Stimulated activated CD8-positive, alpha-beta memory T cell treated with anti-CD3 and anti-CD28 coated beads, Interleukin-7, amount 100 ng/mL, for 24 hours (primary cell): ENCODE data around the gene TULP4.

Experiments used
- DNase-seq: peaks from one replicate; pipeline ENCODE4 v3.0.0-alpha.2; 2020; ENCODE audit warnings: low read depth

Gene TULP4

DNA sequence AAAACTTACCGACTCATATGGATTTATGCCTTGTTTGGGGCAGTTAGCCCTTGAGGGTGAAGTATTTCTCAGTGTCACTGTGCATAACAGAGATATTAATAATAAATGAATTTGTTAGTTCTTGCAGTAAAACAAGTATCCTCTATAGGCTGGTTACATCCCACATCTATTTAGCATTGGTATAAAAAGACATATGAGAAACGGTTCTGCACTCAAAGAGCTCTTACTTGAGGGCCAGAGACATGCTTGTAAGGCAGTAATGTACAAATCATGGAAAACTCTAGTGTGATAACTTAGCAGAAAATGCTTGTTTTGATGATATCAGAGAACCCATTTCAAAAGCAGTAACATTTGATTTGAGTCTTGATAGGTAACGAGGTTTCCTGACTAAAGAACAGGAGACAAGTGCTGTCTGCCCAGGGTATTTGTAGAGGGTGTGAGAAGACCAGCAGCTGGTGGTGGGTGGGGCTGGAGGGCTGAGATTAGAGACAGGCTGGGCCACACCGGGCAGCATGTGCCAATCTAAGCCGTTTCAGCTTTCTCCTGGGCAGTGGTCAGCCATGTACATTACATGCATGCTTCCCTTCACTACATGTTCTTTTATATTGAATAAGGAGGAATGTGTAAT is 46.3 kb downstream of the TULP4 start:
- DNase-seq, result no peak

DNA sequence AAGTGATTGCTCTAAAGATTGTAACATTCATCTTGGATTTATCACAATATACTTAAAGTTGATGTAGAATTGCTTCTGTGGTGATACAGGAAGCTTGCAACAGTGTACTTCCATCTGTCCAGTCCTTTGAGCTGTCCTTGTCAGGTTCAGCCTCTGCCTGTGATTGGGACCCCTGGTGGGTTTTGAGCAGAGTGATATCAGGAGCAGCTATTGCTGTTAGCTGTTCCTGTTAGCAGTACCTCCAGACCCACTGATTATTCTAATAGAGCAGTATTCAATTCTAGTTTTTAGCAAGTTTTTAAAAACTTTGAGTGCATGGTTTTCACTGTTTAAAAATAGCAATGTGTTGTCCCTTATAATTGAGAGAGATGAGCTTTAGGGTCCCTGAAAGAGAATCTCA is 48.8 kb downstream of the TULP4 start:
- no peak for DNase-seq

DNA sequence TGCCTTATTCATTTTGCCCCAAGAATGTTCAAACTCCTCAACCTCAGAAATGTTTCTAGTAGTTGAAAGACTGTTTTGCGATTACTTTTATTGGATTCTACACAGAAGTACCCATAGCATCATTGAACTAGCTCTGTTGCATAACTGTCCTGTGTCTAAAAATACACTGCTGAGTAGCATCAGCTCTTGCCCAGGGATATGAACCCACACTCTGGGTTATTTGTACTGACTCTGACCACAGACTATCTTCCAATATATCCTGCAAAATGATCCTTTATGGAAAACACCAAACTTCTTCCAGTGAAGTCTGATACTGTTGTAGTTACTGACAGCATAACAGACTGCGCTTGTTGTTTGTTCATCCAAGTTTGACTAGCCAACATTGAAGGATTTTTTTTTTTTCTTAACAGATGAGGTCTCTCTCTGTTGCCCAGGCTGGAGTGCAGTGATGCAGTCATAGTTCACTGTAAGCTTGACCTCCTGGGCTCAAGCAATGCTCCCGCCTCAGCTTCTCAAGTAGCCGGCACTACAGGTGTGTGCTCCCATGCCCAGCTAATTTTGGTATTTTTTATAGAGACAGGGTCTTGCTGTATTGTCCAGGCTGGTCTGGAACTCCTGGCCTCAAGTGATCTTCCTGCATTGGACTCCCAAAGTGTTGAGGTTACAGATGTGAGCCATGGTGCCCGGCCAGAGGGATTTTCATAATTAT is 49.9 kb downstream of the TULP4 start:
- no peak for DNase-seq

DNA sequence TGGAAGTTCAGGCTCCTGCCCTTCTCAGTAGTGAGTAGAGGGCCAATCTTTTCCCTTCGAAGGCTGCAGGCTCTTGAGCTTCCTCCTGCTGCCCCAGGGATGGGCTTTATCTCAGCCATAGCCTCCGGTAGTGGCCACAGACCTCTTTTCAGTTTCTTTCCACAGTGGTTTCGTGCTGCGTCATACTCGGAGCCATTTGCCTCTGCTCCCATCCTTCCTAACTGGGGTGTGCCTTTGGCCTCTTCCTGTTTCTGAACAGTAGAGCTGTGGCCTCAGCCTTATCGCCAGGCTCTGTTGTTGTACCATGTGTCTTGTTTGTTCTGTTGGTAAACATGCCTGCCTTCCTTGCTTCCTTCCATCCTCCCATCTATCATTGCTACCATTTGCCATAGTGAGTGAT is 54.1 kb downstream of the TULP4 start:
- DNase-seq, result no peak

DNA sequence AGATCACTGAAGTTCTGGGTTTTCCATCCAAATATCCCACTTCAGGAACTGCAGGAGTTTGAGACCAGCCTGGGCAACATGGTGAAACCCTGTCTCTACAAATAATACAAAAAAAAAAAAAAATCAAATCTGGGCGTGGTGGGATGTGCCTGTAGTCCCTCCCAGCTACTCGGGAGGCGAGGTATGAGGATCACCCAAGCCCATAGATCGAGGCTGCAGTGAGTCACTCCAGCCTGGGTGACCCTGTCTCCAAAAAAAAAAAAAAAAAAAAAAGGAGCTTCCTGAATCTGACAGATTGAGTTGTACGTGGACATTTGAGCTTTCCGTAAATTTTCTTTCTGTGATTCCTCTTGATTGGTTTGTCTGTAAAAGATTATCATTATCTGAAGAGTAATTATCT is 55.6 kb downstream of the TULP4 start:
- DNase-seq, result no peak

DNA sequence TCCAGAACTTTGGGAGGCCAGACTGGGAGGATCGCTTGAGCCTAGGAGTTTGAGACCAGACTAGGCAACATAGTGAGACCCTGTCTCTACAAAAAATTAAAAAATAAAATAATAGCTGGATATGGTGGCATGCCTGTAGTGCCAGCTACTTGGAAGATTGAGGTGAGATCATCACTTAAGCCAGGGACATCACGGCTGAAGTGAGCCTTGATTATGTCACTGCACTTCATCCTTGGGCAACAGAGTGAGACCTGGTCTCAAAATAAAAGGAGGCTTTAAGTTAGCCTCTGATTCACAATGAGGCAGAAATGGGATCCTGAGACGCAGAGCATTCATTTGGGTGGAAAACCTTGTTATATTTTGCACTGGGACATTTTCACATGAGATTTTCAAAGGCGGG is 57.0 kb downstream of the TULP4 start:
- no peak for DNase-seq

DNA sequence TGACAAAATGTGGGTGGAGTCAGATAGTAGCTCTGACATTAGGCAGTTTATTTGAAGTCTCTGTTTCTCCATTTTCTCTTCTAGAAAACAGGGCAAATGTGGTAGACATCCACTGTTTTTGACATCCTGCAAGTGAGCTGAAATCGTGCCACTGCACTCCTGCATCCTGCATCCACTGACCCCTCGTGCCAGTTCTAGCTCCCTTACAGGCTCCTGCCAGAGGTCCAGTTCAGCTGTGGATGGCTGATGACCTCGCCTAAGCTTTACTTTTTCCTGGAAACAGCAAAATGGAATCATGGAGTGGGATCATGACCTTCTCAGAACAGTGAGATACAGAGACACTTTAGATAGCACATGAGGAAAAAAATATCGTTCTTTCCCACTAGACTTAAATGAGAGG is 58.5 kb downstream of the TULP4 start:
- no peak for DNase-seq

DNA sequence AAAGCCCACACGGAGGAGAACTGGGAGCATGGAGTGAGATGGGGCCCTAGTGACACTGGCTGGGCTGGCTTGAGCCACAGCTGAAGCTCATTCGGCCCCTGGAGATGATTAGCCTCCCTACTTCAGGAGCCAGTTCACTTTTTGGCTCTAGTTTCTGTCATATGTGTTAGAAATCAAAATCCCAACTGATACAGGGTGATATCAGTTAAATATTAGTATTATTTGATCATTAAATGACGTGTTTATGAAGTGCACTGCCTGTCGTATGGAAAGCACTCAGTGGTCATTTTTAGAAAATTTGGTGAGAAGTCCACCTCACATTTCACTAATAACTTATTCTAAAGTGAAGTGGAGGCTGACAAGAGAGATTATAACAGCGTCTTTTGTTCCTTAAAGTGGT is 59.0 kb downstream of the TULP4 start:
- DNase-seq, result no peak

DNA sequence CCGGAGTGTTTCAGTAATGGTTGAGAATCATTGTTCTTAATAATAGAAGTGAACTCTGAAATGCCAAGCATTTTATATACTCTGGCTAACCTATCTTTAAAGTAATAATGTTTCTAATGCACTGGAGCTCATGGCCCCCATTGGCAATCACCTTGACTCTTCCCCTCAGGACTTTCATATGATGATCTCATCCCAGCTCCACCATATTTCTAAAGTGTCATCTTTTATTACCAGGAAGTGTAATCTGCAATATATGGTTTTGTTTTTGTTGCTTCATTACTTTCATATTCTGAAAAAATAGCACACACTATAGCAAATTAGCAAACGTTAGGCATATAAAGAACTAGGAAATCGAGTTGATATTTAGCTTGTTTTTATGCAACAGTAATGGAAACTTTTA is 60.3 kb downstream of the TULP4 start:
- DNase-seq, result no peak

DNA sequence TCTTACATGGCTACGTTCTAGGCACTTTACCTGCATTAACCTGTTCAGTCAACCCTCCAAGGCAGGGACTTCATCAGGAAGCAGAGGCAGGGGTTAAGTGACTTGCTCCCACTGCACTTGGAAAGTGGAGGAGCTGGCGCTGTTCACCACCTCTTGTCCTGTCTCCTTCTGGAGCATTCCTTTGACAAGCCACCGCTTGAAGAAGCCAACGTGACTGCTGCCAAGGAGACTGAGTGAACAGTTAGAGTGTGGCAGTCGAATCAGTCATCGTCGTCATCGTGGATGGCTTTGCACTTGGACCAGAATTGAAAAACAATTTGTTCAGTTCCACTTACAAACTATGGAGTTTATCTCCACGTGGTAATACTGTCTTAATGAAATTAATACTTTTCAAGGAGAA is 60.9 kb downstream of the TULP4 start:
- no peak for DNase-seq

DNA sequence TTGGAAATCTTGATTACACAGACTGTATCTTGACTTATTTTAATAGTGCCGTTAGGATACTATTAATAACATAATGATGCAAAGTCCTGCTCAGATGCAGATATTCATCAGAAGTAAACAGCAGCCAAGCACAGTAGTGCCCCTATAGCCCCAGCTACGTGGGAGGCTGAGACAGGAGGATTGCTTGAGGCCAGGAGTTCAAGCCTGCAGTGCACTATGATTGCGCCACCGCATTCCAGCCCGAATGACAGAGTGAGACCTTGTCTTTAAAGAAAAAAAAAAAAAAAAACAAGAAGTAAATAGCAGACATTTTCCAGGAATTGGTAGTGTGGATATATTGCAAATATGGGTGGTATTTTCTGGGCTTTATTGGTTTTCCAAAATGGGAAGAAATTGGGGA is 61.8 kb downstream of the TULP4 start:
- no peak for DNase-seq

DNA sequence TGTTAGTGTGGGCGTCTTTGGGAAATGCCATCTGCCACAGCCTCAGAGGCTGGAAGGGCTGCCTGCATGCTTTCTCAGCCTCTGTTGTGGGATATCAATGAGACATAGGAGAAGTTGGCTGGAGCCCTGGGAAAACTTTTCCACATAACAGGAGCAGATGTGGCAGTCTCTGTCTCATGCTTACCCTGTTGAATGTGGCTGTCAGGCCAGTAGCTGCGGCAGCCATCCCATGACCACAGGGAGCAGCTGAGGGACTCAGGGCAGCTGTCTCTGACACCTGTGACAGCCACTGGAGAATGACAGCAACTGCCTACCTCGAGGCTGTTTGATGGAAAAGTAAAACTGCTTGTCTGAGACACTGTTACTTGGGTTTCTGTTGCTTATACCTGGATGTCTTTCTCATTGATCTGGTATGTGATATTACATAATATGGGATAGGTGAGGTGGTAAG is 64.4 kb downstream of the TULP4 start:
- DNase-seq, result no peak

DNA sequence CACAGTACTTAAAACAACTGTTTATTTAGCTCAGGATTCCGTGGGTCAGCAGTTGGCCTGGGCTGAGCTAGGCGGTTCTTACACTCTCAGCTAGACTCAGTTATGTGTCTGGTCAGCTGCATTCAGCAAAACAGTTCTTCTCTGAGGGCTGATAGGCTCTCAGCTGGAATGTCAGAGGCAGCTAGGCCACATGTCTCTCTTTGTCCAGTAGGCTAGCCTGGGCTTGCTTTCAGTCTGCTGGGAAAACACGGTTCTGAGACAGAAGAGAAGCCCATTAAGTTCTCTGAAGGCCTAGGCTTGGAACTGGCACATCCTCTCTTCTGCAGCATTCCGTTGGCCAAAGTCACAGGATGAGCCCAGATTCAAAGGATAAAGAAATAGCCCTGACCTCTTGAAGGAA is 65.6 kb downstream of the TULP4 start:
- DNase-seq, result no peak

DNA sequence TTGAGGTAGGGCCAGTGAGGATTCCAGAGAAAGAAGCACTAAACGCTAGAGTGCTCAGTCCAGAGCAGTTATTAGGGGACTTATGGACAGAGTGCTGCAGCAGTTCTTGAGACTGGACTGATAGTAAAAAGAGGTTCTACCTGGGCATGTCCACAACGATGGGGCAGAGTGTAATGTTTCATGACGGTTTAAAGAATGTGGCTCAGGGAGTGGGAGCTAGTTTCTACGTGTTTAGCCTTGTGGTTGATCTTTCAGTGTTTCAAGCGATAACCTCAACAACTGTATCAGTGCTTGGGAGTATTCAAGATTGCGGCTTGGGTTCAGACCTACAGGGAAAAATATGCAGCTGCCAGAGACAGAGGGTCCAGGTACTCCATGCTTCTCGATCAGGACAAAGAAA is 67.1 kb downstream of the TULP4 start:
- DNase-seq, result no peak

DNA sequence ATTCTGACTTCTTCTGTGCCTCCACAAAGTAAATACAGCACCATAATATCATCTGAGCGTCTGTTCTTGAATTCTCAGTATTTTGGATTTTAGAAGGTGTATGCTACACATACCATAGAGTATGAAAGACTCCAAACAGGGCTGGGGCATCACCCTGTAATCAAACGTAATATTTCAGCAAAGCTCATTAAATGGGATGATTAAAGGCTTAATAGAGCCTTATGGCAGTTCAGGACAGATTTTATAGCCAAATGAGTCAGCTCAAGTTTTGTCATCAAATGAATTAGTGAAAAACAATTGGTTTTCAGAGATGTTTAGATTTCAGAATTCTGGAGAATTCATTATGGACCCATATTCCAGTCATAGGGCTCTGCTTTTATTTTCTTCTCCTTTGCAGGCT is 68.9 kb downstream of the TULP4 start:
- DNase-seq, result no peak

DNA sequence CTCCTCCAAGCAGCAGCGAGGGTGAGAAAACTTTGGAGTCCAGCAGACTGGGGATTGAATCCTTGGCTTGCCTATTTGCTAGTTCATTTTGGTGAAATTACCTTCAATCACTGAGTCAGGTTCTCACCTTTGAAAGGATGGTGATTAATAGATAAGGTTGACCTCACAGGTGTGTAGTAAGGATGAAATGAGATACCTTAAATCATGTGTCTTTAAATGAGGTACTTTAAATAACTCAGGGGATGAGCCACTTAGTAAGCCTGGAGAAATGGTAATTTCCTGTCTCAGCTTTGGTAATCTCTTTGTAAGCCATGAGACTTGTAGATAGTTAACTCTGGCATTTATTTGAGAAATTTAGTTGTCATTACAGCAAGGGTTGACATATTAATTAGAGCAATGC is 70.2 kb downstream of the TULP4 start:
- no peak for DNase-seq

DNA sequence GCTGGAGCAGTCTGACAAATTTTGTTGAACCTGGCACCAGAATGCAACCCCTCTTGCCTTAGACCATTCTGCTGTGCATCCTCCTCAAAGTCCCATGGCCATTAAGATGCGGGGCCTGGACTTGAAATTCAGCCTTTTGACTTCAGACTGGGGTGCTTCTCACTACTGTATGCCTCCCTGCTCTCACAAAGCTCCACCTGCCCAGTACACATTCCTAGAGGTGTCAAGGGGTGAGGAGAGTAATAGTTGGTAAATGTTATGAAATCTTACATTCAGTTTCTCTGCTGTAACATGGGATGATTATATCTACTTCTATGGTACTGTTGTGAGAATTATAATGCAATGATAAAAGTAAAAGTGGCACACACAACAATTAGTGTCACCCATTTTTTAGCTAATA is 70.8 kb downstream of the TULP4 start:
- DNase-seq, result no peak

DNA sequence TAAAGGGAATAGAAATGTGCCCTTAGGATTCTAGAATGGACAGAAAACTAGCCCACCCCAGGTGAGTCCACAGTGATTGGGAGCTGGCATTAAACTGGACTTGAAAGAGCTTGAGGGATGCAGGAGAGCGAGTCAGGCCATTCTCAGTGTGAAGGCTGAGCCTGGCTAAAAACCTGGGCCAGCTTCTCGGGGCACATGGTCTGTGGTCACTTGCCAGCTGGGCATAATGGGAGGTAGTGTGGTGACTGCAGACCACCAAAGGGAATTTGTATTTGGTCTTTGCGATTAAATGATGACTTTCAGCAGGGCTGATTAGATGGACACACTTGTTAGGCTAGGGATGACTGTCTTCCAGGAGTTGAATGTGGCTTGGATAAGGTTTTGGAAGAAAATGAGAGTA is 71.3 kb downstream of the TULP4 start:
- DNase-seq, result no peak

DNA sequence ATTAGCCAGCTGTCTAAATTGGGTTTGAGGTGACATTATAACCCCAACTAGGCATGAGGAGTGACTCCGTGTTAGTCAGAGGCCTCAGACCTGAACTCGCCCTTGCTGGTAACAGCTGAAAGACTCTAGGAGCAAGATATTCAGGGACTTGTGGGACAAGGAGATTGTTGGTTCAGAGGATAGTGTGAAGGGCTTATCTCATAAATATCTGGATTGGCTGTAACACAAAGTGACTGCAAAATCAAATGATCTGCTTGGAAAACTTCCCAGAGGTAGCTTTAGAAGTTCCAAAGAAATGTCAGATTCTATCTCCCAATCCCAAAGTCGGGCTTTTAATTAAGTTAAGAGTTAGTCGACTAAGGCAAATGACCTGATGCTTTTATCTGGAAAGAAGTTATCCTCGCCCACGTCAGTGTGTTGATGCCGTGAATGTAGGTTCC is 72.4 kb downstream of the TULP4 start:
- no peak for DNase-seq

DNA sequence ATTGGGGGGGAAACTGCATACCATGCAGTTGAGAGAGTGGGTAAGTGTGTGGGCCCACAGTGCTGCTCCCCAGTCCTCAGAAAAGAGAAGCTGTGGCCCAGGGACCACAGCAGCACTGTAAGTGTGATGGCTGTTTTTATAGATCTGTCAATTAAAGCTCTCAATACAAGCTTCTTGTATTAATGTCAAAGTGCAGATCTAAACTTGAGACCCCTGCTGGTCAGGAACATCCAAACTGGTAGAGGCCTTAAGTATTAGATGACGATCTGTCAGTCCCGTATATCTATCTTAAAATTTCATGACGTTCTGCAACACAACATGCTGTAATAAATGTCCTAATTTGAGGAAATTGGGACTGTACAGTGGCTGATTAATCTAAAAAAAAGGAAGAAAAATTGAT is 74.8 kb downstream of the TULP4 start:
- no peak for DNase-seq

DNA sequence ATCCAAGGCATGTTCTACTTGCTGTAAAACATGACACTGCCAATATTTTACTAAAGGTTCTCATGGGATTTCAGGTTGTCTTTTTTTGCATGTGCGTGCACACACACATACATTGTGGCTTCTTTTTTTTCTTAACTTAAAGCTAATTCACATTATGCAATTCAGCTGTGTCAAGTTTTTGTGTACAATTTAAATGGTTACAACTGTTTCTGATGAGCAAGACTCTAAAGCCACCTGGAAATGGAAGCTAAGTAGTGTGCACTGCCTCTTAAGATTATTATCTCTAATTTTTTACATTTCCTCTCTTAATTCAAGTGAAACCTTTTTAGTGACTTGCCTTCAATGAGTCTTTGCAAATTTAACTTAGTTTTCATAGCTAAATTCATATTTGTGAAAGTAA is 75.3 kb downstream of the TULP4 start:
- no peak for DNase-seq

DNA sequence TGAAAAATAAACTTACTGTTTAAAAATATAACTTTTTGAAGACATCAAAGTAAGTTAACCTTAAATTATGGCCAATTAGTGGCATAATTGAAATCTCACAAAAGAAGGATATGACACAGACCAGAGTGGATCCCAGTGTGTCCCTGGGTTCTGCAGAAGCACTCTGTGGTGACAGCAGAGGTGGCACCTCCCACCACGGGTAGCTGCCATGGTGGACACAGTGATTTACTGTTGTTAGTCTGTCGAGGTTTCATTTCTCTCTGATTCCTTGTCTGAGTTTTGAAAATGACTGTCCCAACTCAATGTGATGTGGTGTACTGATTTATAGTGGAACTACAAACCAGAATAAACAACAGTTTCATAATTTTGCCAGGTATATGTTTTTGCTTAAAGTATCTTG is 76.5 kb downstream of the TULP4 start:
- DNase-seq, result no peak

DNA sequence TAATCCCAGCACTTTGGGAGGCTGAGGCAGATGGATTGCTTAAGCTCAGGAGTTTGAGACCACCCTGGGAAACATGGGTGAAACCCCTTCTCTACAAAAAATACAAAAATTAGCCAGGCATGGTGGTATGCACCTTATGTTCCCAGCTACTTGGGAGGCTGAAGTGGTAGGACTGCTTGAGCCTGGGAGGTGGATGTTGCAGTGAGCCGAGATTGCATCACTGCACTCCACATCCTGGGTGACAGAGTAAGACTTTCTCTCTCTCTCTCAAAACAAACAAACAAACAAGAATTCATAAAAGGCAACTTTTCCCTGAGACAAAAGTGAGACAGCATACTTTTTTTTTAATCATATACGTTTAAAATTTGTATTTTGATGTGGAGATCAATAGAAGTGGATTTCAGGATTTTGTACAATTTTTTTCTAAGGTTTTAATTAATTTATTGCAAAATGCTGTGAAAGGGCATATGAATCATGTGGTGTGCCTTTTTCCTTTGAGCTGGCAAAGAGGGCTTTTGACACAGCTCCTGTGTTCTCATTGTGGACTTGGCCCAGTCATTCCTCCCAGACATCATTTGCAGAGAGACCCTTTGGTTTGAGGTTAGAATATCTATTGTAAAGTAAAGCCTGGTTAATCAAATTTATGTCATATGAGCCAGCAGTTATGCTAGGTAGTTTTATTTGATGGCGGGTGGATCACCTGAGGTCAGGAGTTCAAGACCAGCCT is 77.1 kb downstream of the TULP4 start:
- DNase-seq, result no peak

DNA sequence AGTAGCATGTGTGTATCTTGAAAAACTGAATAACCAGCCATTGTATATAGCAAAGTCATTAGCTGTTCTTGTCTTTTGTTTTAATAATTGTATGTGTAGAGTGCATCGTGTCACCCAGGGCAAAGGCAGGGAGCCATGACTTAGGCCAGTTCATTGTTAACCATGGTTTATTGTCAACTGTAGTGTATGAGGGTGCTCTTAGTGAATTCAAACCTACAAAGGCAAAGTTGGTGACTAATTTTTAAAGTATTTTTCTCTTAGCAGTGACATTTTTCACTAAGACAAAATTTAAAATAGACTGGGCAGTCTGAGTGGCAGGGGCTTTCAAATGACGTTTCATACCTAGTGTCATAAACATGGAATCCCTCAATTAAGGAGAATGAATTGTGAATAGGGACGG is 79.0 kb downstream of the TULP4 start:
- DNase-seq, result no peak
